OCI-M2 (cell line): ENCODE data around the gene ATP8B3.
A peak's percentile ranks its signal among the peaks of the same experiment; 100 is the strongest.

ENCODE experiments used
- DNase-seq: peaks from one replicate; lab custom pipeline; 2025; ENCODE audit not compliant: unreplicated experiment; lab: John Stamatoyannopoulos, UW

ATP8B3 gene

DNA sequence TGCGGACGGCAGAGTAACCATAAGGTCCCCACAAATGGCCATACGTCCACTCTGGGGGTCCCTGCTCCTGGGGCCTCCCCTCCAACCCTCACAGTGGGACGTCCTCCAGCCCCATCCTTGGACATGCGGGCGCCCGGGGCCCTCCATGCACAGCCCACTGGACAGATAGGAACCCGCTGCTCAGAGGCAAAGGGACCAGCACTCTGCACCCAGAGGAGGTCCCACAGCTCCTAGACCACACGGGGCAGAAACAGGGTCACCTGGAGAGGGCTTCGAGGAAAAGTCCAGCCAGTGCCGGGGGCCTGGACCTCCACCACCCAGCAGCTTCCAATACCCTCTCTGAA, 25.1 kb upstream of the ATP8B3 start:
- no peak for DNase-seq

DNA sequence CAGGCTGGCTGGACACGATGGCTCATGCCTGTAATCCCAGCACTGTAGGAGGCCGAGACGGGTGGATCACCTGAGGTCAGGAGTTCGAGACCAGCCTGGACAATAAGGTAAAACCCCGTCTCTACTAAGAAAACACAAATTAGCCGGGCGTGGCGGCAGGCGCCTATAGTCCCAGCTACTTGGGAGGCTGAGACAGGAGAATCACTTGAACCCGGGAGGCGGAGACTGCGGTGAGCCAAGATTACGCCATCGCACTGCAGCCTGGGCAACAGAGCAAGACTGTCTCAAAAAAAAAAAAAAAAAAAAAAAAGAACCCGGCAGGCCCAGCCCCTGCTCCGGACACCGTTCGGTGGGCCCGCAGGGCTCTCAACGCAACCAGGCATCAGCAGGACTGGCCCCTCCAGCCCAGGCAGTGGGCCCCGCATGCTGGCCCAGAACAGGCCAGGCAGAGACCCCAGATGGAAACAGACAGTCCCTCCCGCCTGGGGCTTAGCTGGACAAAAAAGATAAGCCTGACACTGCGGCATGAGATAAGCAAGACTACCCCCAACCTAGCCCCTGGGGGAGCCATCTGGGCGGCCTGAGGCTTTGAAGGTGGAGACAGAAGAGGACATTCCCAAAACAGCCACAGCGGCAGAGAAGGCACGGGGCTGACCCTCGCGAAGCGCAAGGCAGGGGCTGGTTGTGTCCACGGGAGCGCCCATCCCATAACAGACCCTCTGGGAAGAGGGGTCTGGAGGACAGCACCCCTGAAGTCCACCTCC, 24.6 kb upstream of the ATP8B3 start:
- DNase-seq, result peak; percentile 64

DNA sequence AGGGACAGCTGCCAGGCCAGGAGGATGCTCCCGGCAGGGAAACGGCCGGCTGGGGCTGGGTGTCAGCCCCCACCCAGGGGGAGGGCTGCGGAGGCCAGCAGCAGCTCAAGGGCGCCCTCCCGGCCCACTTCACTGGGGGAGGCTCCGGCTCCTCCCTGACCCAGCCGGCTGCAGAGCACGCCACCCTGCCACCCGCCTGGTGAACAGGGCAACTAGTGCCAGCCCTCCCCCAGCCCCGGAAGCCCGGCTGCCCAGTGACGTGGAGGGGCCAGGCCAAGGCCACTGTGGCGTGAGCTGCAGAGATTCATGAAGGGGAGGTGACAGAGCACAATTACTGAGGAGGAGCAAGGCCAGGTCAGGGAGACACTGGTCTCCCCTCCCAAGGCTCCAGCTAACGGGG, 21.5 kb upstream of the ATP8B3 start:
- DNase-seq, result no peak

DNA sequence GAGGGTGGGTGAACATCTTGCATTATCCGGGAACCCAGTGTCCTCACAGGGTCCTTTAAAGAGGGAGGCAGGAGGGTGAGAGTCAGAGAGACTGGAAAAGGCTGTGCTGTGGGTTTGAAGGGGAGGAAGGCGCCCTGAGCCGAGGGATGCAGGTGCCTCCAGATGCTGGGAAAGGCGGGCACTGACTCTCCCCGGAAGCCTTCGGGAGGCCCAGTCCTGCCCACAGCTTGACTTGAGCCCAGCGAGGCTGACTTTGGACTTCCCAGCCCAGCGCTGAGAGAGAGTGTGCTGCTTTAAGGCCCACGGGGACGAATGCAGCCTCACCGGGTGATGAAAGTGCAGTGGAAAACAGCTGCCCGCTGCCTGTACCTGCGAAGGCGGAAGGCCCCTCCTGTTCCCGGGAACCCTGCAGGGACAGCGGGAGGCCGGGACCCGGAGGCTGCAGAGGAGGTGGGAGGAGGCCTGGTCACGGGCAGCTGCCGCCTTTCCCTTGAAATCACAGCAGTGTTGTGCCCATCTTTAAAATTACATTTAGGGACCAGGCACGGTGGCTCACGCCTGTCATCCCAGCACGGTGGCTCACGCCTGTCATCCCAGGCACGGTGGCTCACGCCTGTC, 20.1 kb upstream of the ATP8B3 start:
- no peak for DNase-seq

DNA sequence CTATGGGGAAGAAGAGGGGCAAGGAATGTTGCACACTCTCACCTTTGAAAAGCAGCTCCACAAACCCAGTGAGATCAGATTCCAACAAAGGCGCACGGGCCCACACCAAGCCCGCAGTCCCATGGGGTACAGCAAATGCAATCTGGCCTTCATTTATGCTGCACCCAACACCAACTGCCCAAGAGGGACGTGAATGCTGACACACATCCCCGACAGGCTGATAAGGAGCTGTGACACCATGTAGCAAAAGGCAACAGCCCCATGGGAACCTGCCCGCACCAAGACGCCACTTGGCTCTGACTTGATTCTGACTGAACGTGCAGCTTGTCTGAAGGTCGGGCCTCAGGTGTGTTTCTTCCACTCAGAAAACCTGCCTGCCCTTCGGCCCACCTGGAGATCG, 18.9 kb upstream of the ATP8B3 start:
- DNase-seq, result no peak

DNA sequence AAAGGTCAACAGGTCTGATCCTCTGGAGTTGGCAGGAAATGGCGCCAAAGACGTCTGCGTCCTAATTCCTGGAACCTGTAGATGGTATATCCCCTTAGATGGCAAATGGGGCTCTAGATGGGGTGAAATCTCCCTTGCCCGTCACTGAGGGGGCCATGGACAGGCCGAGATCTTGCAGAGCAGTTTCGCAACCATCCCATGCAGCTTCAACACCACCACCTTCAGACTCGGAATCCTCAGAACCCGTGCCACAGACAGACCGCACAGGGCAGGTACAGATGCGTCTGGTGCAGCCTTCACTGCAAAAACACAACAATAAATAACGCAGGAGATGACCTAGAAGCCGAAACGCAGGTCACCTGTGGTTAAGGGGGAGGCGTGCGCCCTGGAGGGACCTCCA, 18.5 kb upstream of the ATP8B3 start:
- no peak for DNase-seq

DNA sequence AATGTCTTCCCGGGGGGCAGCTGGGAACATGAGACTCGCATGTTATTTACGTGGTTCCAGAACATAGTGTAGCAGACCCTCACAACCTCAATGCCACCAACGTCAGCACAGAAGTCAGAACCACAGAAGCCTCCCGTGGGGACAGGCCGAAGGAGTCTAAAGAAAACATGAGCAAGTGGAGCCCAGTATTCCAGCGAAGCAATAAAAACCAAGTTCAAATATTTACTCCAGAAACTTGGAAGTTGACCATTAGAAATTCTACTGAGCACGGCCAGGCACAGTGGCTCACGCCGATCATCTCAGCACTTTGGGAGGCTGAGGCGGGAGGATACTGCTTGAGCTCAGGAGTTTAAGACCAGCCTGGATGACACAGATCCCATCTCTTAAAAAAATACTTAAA, 17.9 kb upstream of the ATP8B3 start:
- no peak for DNase-seq

DNA sequence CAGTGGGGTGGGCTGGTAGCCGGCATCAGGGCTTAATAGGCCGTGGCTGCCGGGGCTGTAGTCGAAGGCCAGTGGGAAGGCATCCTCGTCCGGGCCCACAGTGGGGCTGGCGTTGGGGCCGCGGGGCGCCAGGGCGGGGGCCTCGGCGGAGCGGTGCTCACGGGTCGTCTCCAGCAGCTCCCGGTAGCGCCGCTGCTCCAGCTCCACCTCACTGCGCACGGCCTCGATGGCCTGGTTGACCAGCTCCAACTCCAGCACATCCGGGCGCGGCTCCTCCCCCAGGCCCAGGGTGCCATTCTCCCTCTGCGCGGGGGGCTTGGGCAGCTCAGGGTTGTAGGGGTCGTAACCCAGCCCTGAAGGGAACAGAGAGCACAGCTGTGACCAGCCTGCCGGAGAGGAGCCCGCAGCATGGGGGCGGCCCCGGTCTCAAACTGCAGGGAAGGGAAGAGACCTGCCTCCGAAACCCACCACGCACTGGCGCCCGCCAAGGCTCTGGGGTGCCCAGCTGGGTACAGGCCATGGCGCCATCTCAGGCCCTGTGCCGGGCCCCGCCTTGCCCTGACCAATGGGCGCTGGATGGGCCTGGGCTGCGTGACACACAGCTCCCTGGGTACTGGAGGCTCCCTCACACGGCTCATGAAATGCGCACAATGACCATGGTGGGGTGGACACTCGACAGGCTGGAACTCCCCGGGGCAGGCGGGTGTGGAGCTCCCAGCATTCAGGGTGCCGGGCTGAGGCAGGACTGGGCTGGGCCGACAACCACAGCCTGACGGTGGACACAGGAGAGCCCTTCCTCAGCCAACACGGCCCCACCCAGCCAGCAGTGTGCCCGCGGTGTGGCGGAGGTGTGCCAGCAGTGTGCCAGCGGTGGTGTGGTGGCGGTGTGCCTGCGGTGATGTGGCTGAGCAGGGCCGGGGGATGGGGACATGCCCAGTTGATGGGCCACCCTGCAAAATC, 16.5 kb upstream of the ATP8B3 start:
- no peak for DNase-seq

DNA sequence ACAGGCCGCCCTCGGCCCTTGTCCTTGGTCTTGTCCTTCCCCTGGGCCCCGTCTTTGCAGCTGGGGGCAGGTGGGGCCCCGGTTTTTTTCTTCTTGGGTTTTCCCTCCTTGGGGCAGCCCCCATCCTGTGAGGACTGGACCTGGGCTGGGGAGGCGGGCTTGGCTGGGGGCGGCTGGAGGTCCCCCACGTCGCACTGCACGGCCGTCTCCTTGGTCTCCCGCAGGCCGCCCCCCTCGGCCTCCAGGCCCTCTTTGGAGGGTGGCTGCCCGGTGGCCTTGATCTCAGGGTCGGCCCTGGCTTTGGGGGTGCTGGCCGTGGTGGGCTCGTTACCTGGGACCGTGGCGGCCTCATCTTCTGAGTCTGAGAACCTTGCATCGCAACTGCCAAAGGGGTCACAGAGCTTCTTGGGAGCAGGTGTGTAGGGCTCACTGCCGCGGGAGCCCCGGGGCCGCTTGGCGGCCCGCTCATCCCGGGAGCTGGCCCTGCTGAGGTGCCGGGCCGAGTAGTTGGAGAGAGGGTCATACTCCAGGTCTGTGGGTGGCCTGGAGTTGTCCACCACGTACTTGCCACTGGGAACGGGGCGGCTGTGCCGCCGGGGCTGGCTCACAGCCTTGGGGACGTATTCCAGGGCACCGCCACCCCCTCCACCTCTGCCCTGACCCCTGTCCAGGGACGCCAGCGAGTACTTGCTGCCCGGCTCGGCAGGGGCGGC, 15.6 kb upstream of the ATP8B3 start:
- no peak for DNase-seq

DNA sequence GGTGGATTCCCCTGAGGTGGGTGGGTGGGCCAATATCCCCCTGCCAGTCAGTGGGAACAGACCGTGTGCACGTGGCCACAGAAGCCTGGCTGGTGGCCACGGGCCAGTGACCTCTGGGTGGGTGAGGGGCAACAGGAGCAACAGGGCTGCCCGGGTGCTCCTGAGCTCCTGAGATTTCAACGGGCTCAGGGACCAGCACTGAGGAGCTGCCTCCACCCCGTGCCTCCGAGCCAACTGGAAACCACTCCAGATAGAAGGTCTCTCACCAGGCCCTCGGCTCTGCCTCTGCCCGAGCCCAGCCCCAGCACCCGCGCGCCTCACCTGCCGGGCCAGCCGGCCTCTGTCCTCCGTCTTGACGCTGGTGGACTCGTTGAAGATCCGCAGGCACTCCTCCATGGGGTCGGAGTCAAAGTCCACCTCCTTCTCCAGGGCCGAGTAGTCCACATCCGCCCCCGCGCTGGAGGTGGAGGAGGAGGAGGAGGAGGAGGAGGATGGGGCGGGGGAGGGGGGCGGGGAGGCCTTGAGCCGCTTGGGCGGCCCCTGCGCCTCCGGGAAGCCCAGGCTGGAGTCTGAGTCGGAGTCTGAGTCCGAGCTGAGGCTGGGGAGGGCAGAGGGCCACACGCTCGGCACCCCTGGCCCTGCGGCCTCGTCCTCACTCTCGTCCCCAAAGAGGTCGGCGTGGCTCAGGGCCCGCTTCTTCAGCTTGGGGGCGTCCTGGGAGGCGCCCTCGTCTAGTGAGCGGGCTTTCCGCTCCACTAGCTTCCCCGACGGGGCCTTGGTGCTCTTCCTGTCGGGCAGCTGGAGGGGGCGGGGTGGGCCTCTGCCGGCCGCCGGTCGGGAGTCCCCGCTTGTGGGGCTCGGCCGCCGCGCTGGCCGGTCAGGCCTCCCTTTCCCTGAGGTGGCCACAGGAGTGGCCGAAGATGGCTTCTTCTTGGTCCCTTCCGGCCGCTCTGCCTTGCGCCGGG, 14.8 kb upstream of the ATP8B3 start:
- DNase-seq, result no peak

DNA sequence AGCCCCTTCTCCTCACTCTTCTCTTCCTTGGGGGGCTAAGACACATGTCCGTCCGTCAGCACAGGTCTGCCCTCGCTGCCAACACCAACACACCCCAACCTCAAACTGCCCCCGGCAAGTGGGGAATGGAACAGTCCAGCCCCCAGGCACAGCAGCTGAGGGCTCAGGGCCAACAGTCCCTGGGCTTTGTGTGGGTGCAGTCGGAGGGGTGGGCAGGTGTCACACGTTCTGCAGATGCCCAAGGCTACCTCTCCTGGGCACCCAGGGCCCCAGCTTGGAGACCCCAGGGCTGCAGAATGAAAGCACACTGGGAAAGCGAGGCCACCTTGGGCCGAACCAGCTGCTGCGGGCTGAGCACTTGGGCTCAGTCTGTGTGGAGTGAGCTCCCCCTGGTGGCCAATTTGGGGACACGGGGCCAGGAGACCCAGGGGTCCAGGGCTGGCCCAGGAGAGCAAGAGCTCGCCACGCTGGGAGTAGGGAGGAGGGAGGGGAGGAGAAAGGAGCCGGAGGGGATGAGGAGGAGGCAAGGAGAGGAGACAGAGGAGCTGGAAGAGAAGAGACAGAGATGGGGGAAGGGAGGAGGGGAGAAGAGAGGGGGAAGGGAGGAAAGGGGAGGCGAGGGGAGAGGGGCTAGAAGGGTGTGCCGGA, 14.0 kb upstream of the ATP8B3 start:
- DNase-seq, result no peak

DNA sequence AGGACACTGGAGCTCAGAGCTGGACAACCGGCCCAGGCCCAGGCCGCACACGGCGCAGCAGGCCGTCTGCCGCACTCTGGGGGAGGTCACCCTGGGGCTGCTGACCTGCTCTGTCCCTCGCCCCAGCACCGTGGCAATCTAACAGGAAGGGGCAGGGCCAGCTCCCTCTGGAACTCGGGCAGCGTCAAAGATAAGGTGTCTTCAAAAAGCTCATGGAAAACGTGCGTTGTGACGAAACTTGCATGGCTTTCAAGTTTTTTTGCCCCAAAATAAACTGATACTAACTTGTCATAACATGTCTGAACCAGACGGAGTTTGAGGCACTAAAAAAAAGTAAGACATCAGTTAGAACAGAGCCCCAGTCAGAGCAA, 12.2 kb upstream of the ATP8B3 start:
- DNase-seq, result no peak

DNA sequence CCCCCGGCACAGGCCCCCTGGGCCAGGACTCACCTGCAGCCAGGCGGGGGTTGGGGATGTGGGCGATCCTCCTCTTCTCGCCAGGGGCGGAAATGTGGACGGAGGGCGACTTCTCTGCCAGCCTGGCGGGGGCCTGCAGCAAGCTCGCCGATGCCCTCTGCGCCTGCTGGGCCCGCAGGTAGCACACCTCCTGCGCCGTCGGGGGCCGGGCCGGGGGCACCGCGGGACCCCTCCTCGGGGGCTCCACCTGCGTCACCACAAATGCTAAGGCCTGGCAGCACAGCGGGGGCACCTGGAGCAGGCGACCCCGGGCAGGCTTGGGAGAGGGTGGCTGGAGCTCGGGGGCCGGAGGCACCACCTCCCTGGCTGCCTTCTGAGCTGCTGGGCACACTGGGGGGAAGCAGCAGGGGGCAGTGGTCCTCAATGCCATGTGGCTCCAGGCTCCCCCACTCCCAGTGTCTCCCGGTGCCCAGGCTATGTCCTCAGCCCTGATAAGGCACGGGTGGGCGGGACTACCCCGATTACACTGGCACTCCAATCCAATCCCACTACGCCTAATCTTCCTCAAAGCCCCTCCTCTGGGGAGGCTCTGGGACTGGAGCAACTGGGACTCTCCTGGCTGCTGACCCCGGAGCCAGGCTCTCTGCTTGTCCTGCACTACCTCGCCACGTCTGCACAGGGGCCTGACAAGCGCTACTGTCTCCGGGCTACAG, 11.6 kb upstream of the ATP8B3 start:
- no peak for DNase-seq

DNA sequence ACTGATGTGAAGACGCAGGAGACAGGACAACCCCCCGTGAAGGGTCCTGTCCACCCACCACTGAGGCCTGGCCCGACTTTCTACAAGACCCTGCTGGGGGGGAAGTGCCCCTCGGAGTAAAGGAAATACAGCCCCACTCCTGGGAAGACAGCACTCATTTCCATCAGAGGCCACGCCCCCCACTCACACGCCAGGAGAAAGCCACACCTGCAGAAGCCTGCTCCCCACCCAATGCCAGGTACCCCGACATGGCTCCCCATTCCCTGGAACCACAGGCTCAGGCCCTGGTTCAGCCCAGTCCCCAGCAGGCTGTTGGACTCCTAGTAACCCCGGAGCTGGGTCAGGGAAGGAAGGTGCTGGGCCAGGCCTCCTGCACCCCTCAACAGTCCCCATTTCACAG, 10.9 kb upstream of the ATP8B3 start:
- DNase-seq, result no peak

DNA sequence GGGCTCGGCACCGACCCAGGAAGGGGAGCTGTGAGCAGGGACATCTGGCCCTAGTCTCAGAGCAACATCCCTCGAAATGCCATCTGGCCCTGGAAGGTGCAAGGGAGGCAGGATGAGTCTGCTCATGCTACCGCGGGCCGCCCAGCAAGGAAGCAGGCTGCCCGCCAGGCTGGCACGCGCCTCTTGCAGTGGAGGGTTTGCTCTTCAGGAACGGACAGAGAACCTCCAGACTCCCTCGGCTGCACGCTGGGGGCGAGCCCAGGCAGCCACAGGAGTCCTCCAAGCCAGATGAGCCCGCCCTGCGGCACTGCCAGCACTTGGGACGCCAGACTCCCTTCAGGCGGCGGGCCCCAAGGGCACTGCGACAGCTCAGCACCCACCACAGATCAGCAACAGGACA, 10.1 kb upstream of the ATP8B3 start:
- no peak for DNase-seq

DNA sequence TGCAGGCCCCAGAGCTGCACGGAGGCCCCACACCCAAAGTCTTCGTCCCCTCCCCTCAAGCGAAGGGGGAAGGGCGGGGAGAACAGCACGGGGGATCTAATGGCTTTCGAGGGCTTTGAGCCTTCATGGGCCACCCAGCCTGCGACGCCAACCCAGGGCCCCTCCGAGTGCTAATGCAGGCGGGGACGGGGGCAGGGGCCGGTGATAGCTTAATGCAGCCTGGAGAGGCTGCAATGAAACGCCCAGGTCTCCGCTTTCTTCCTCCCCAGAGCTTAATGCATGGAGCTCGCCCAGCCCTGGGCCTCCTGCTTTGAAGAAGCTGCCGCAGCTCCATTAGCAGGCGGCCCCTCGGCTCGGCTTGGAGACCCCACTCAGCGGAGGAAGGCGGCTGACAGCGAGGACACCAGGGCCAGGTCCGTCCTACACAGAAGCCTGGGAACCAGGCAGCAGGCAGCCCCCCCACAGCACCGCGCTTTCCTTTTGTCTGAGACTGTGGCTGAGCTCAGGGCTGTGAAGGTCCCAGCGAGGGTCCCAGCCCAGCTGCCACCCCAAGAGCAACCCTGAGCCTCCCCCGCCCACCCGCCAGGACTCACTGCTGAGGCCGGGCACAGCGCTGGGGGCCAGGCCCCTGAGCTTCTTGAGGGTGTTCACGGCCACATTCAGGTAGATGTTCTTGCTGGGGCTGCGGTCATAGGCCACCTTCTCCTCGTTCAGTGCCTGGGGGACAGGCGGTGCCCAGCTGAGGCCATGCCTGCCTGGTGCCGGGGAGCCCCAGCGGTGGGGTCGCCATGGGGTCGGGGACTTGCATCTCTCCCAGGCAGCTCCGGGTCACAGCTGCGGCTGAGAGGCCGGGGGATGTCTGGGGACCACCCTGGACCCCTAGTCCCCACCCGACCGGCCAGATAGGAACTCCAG, 7.5 kb upstream of the ATP8B3 start:
- DNase-seq, result no peak

DNA sequence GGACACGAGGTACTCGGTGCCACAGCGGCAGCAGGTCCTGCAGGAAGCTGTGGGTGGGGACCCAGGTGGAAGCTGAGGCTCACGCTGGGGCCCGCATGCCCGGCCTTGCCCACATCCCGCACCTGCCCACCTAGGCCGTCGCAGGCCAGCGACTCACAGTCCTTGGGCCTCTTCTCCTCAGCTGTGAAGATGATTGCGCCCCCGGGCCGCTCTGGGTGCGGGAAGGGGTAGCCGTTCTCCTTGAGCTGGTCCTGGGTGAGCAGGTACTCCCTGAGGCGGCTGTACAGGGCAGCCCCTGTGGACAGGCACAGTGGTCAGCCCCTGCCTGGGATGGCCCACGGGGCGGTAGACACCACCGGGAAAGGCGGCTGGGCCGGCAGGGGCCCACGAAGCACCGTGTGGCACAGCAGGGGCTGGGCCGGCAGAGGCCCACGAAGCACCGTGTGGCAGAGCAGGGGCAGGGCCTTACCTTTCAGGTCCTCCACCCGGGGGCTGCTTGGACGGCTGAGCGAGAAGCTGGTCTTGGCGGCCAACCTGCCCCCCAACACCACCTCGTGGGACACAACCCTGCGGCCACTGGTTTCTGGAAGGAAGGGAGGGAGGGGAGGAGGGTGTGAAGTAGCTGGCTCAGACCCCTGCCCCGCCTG, 6.6 kb upstream of the ATP8B3 start:
- no peak for DNase-seq
